C1 segment of cervical spinal cord (tissue), 14 donors: ENCODE measurements around the gene PLCL1.

ENCODE experiments used
- DNase-seq, 14 donors: peaks; one replicate each; lab custom pipeline; 2025; lab: John Stamatoyannopoulos, UW

Gene PLCL1

DNA sequence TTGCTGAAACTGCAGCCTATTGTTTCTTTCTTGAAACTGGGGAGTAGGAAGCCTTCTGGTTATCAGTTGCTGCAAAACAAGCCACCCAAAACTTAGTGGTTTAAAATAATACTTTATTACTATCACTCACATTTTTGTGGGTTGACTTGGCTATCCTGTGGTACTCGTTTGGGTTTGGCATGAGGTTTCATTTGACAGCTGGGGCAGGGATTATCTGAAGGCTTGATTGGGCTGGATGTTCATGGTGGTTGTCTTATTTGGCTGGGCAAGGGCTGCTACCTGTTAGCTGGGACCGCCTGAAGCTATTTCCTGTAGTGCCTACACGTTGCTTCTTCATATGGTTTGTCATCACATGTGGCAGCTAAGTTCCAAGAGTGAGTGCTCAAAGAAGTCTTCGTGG lies 122.3 kb downstream of the PLCL1 start:
- DNase-seq: no peak

DNA sequence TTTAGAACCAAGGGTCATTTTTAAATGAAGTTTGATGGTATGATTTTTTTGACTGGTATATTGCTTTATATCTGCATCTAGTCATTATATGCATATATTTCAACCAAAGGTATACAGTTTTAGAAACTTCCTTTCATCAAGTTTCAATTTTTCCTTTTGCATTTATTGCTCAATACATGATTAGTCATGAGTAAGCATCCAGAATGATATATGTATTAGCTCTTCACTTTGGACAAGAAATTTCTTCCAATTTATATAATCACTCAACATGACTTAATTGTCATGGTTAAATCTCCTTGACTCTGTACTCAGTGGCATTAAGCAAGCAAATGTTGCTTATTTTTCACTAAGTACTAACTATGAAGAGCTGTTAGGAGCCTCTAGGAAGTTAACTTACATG lies 123.6 kb downstream of the PLCL1 start:
- no peak for DNase-seq

DNA sequence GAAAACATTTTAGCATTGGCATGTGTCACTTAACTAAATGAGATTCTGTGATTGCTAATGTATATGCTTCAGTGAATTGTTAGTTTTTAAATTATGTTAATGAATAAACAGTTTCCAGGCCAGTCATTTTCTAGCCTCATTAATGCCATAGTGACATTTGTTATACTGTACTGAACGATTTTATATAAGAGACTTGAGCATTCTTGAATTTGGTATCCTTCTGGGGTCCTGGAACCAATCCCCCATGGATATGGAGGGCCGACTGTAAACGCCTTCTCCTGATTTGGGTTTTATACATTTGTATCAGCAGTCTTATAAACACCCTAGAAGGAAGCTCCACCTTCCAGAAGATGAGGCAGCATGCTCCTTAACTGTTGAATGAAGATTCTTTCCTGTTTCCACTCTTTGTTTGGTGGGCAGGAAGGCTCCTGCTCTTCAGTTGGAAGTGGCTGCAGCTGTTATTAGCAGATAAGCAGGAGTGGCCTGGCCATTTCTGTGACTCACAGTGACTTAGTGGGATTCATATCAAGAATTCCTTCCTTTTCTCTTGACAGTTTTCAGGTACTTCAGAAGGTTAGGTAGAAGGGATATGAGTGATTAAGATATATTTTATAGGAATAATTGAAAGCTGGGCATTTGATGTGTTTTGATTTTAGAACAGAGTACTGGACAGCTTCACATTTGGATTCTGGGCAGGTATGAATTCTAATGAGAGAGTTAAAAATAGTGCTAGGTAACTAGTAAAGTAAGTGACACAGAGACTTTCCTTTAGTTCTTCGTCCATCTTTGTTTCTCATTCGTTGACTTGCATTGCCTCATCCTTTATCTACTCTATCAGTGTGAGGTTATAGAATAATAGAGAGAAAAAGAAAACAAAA lies 124.9 kb downstream of the PLCL1 start:
- DNase-seq: no peak

DNA sequence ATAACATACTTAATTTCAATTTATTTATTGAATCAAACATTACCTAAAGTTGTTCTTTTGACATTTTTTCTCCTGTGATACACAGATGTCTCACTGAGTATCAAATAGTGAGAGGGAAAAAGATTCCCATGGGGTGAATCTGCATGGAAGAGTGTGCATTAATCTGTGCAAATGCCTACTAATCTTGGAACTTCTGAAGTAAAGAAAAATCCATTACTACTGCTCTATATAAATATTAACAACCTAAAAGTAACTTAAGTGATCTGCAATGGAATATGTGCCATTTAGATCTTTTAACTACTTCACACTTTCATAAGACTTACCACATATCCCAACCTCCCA lies 125.5 kb downstream of the PLCL1 start:
- no peak for DNase-seq

DNA sequence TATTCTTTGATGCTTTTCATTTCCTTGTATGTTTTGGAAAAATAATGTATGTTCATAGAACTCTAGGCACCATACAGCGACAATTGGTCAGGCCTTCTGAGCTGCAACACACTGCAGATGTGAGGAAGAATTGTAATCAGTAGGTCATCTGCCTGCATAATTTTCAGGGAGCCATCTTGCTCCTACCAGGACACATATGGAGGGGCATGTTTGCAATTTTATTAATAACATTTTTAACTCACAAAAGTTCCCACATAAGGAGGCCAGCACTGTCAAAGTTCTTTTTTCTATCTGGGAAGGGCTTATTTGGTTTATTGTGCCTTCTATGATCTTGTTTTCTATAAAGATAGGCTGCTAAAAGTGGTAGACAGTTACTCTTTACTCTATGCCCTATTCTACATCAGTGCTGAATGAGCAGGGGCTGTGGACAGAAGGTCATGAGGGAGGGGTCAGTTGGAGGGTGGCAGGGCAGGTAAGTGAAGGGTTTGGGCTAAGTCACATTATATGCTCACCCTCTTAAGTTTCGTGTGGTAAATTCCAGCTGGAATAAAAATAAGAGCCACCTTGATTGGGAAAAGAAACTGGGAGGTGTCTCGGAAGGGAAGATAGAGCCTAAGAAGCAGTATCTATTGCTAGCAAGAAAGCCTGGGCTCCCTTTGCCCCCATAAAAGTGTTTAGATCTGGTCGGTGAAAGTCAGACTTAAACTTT lies 126.3 kb downstream of the PLCL1 start:
- DNase-seq: no peak

DNA sequence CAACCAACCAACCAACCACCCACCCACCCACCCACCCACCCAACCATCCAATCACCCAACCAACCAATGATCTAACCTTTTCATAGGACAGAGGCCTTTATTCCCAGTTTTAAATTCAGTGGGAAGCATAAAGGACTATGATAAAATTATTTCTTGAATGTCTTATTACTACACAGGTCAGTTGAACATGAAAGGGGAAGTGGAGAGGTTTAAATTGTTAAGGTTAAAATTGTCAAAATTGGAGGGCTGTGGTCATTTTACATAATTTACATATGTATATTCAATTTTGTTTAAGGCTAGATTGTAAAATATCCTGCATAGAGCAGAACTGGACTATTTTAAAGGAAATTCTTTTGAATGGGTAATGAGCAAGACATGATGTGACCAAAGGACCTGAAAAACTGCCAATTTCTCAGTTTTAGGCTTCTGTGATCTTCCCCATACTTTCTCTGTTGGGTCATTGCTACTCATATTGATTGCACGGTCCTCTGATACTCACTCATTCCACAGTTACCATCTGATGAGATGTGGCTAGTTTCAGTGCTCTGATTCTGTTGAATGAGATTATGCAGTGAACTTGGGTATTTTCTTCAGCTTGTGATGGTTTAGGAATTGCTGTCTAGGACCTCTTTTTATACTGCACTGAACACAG lies 127.4 kb downstream of the PLCL1 start:
- DNase-seq: no peak

DNA sequence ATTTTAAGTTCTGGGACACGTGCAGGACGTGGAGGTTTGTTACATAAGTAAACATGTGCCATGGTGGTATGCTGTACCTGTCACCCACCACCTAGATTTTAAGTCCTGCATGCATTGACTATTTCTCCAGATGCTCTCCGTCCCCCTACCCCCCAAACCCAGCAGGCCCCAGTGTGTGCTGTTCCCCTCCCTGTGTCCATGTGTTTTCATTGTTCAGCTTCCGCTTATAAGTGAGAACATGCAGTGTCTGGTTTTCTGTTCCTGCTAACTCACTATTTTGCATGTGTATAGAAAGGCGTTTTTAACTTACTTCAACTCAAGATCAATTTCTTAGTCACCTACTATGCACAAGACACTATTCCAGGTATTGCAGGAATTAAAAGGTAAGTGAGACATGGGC lies 128.0 kb downstream of the PLCL1 start:
- DNase-seq: no peak

DNA sequence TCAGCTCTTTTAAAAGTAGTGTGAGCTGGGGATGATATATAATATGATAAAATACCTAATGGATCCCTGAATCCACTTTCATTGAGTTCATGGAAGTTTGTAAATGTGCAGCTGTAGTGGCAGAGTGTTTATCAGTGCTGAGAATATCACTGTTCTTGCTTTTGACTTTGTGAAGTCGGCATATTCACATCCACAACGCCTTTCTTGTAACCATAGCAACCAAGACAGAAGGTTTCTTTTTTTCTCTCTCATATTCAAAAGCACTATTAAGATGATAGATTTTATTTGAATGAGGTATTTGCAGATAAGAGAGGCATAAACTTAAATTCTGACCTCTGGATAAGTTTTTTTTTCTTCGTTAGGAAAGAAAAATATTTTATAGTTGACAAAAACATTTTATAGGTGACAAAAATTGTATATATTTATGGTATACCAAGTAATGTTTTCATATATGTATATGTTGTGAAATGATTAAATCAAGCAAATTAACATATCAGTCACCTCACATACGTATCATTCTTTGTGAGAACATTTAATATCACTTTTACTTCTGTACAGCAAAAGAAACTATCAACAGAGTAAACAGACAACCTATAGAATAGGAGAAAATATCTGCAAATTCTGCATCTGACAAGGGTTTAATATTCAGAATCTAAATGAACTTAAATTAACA lies 130.0 kb downstream of the PLCL1 start:
- DNase-seq: no peak

DNA sequence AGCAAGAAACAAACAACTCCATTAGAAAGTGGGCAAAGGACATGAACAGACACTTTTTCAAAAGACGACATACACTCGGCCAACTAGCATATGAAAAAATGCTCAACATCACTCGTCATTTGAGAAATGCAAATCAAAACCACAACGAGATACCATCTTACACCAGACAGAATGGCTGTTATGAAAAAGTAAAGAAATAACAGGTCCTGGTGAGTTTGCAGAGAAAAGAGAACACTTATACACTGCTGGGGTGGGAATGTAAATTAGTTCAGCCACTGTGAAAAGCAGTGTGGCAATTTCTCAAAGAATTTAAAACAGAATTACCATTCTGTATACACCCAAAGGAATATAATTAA lies 130.5 kb downstream of the PLCL1 start:
- DNase-seq: no peak

DNA sequence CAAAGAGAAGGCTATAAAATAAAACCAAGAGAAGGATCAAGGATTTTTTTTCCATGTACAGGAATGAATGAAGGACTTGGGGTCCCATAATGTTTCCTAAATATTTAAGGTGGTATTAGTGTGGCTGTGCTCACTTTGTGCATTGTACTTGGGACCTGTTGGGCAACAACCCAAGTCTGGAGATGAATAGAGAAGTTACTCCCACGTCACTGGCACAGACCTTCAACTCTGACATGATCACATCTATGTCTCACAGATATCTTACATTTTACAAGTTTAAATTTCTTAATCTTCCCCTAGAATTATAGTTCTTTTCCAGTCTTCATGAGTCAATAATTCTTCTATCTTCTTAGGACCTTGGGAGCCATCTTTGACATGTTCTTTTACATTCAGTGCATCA lies 133.4 kb downstream of the PLCL1 start:
- DNase-seq: no peak

DNA sequence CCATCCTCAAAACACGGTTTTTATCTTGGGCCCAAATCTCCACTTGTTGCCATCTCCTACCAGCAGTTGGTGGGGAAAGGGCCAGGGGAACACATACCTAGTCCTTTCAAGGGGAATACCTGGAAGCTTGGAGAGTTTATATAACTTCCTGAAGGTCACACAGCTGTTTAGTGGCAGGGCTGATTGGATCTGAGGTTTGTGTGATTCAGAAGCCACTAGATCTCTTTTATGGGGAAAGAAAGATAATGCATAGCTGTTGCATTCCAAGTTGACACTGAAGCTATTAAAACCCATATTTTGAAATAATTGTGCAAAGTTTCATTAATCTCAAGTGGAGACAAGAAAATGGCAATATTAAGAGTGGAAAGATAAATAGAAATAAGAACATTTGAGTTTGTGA lies 134.2 kb downstream of the PLCL1 start:
- DNase-seq: no peak

DNA sequence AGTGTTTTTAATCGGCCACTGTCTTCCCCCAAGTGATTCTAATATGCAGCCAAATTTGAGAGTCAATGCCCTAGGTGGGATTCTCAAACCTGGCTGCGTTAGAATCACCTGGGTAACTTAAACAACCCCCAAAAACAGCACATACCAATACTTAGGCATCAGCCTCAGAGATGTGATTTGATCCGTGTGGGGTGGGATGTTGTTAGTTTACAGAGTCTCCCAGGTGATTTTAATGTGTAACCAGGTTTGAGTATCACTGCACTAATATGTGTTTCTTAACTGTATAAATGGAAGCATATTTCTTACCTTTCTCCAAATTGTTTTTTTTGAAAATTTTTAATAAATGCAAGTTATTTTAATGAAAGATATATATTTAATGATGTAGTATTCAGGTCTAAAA lies 135.4 kb downstream of the PLCL1 start:
- no peak for DNase-seq

DNA sequence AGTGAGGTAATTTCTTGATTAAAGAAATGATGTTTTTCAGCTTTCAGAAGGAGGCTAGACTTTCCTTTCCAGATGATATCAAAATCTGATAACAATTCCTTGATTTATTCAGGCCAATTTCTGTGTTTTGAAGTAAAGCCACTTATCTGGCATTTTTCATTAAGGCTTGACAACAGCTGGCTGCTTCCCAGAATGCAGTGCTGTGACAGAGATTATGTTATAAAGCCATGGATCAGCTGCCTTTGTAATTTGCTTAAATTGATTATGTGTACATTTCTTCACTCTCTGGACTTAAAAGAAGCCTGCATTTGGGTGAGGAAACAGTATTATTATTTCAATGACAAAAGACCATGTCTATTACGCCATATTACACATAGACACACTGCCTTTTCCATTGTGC lies 136.0 kb downstream of the PLCL1 start:
- DNase-seq: no peak

DNA sequence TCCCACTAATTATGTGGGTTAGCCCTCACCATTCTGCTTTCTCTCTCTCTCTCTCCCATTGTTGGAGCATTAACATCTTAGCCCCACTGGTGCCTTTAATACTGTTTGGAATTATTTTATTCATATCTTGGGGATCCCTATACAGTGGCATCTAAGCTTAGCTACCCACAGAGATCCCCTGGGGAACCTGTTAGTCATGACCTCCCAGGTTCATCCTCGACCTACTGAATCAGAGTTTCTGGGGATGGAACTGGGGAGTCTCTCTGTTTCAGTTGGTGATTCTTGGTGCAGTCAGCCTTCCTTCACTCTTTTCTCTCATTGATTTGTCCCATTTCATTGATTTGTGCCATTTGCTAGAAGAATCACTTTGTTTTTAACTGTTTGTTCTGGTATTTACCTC lies 137.3 kb downstream of the PLCL1 start:
- no peak for DNase-seq

DNA sequence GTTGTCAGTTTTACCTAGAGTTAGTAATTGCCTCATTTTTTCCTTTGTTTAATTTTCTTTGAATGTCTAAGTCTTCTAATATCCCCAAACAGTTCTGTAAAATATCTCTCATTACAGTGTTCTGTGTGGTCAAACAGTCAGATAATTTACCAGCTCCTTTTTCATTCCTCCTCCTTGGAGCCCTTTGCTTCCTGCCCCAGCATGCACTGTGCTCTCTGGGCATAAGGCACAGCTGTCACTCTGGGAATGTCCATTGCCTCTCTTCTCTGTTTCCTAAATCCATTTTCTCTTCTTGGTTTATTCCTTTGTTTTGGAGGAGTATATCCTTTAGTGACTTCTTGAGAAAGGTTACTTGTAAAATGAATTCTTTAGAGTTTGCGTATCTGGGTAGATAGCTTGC lies 139.3 kb downstream of the PLCL1 start:
- no peak for DNase-seq

DNA sequence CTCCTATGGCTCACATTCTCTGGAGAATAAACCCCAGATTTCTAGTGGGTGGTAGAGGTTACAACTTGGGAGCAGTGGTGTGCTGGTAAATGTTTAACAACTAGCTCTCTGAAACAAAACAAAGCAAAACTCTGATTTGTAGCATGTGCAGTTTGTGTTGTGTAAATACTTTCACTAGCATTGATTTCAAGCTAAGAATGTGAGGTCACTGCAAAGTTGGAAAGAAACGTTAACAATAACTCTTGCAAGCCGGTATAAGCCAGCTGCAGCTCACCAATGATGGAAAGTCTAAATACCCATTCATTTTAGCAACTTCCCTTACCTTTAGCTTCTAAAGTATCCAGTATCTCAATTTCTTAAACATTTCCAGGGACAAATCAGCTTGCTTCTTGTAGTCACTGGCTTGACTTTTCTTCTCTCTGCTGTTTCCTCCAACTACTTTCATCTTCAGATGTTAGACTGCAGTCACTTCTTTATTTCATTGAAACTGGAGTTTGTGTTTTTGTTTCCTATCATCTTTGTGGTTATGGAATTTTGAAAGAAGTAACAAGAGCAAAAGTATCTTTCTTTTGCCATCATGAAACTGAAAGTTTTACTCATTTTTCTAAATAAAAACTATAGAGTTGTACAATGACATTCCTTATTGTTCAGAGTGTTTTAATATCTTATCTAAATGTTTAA lies 140.2 kb downstream of the PLCL1 start:
- DNase-seq: no peak

DNA sequence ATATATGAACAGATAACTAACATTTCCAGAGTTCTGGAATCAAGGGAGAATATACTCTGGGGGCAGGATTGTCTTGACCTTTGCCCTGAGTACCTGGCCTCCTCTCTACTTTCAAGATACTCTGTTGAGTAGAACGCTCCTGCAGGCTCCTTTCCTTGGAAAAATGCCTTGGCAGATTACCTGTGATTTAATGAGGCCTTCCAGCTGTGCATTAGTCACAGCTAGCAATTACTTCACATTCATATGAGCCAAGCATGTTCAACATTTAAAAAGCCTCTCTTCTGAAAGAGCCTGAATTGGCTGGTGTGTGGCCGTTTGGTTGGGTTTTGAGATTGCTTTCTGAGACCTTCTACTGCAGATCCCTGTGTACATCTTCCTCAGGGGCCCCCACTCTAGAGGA lies 142.2 kb downstream of the PLCL1 start:
- no peak for DNase-seq

DNA sequence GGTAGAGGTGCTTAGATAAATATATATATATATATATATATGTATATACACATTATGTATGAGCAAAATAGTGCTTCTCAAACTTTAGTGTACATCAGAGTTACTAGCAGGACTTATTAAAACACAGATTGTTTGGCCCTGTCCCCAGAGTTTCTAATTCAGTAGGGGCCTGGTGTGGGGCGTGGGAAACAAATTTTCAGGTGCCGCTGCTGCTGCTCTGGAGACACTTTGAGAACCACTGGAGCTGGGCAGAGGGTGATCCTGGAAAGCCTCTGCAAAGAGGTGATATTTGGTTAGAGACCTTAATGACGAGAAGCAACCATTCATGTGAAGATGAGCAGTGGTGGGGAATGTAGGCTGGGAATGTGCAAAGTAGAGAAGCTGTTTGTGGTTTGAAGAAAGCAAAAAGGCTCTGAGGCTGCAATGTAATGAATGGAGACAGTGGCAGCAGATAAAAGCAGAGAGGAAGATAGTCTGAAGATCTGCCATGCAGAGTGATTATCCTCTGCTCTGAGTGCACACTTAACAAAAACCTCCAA lies 142.9 kb downstream of the PLCL1 start:
- no peak for DNase-seq

DNA sequence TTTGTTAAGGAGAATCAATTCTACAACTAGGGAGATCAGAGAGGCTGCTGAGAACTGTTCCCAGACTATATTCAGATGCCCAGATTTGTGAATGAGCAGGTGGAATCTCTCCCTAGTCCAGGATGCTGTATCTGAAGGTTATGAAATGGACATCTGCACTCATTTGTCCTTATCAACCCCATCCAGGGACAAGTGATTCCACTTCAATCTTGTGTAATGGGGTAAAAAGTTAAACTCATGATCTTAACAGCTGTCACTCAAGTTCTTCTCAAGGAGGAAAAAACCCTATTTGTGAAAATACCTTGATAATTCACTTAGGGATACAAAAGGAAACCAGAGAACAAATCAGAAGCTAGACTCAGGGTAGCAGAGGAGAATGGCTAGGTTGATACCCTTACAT lies 144.8 kb downstream of the PLCL1 start:
- DNase-seq: no peak

DNA sequence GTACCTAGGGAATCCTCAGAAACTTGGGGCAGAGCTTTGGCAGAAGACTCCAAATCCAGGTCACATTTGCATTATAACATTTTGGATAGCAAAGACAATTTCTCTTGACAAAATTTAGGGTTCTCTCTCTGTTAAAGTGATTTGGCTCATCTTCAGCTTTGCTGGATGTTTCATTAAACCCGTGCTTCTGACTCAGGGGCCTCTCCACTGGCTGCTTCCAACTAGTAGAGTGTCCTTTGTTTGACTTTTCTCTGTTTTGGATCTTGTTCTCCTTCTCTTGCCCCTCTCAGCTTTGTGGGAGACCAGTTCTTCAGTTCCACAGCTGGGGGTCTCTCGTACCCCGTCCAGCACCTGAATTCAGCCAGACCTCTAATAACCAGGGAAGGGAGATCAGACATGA lies 145.6 kb downstream of the PLCL1 start:
- no peak for DNase-seq

DNA sequence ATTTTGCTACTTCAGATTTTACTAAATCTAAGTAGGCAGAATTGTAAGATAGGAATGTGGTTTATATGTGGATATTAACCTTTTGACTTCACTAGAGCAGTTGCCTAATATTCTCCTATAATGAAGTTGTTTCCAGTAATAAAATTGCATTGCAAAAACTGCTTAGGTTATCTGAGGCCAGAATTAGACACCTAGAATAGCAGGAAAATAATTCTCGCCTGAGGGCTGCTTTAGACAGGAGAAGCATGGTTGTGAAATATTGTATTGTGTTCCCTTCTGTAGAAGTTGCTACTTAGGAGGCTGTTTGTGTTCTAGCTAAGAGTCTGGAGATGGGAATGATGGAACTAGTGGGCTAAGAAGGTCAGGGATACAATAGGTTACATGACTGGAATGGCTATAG lies 146.3 kb downstream of the PLCL1 start:
- no peak for DNase-seq
